ENCODE measurements around the gene ZCCHC10.

GRCh38 chr5:132965120-132965519 is 61.2 kb downstream of the ZCCHC10 start:
- no peak for TF ChIP-seq POLR2A (IDR thresholded peaks at IDR 0.05)
- TF ChIP-seq, protein P1, sequence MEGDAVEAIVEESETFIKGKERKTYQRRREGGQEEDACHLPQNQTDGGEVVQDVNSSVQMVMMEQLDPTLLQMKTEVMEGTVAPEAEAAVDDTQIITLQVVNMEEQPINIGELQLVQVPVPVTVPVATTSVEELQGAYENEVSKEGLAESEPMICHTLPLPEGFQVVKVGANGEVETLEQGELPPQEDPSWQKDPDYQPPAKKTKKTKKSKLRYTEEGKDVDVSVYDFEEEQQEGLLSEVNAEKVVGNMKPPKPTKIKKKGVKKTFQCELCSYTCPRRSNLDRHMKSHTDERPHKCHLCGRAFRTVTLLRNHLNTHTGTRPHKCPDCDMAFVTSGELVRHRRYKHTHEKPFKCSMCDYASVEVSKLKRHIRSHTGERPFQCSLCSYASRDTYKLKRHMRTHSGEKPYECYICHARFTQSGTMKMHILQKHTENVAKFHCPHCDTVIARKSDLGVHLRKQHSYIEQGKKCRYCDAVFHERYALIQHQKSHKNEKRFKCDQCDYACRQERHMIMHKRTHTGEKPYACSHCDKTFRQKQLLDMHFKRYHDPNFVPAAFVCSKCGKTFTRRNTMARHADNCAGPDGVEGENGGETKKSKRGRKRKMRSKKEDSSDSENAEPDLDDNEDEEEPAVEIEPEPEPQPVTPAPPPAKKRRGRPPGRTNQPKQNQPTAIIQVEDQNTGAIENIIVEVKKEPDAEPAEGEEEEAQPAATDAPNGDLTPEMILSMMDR (IDR thresholded peaks at IDR 0.05): no peak

All from testis (tissue), 2 donors.